ENCODE results near the gene SFT2D3. TPM values are rescaled to one million over a fixed set of nuclear protein-coding genes. Genes with fewer than 3 reads are reported as not detected.

The SFT2D3 gene, protein sequence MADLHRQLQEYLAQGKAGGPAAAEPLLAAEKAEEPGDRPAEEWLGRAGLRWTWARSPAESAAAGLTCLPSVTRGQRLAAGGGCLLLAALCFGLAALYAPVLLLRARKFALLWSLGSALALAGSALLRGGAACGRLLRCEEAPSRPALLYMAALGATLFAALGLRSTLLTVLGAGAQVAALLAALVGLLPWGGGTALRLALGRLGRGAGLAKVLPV
- total RNA-seq (2014; rRNA removed; shearing (Covaris generic)): 10.0 and 12.7 TPM in 2 replicates

DNA sequence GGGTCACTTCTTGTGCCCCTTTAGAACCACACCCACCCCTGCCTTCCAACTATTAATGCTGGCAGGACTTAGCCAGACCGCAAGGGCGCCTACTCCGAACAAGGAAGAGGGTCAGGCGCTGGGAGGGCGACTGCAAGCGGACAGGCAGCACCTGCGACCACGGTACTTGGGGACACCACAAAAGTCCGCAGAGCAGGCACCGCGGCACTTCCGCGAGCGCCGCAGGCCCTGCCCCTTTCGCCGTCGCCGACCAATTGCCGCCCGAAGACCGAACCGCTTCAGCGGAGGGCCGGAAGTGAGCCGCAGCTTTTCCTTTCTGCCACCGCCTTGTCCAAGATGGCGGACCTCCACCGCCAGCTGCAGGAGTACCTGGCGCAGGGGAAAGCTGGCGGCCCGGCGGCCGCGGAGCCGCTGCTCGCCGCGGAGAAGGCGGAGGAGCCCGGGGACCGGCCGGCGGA lies at the start of gene SFT2D3:
Gene SFT2D3, plus strand, starts transcription at position 305 of the 458 bp plus-strand sequence. Its CDS starts 32 bp downstream, at position 337.
- peak within 1 kb of the TSS; percentile 67 for H3K4me3 ChIP-seq
- DNase-seq: peak; percentile 92 to 93
- peaks cover 9% of the 10 kb centered on the region; the same call in 1 of the 2 replicates for H3K36me3 ChIP-seq

DNA sequence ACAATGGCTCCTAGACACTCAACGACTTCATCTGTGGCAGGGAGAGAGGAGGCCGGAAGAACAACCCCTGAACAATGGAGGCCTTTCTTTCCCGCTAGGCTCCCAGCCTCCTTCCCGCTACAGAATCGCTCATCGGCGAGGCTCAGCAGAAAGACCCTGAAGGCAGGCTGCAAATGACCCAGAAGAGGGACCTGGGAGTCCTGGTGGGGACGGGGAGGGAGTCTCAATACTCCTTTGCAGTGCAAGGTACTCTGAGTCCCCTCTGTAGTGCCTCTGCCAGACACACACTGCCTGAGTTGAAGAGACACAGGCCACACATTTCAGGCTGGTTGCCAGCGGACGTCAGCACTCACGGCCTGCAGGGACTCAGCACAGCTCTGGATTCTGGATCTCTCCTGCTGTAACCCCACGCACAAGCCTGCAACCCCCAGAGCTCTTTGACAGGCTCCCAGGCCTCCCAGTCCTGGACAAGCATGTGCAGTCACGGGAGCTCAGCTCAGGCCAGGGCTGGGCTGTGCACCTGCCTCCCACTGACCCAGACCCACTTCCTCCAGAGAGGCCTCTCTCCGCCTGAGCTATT lies 49.2 kb upstream of the SFT2D3 start:
- H3K9me3 ChIP-seq (replicated peaks): no peaks in the 10 kb centered on the region
- H3K4me1 ChIP-seq: peaks cover 13% of the 10 kb centered on the region
- DNase-seq: no peak
- no peaks in the 10 kb centered on the region for H3K27me3 ChIP-seq
- no peak overlapping the region for H3K27ac ChIP-seq
- no peak overlapping the region for H3K4me3 ChIP-seq
- no peaks in the 10 kb centered on the region for H3K36me3 ChIP-seq

More for the DNA sequence above, at the start of gene SFT2D3:
- Histone ChIP-seq H3K9me3 (replicated peaks) (no peaks in the 10 kb centered on the region), H3K4me1 (no peaks in the 10 kb centered on the region), H3K27me3 (no peaks in the 10 kb centered on the region), H3K27ac (peak within 1 kb of the TSS; percentile 62)

DNA sequence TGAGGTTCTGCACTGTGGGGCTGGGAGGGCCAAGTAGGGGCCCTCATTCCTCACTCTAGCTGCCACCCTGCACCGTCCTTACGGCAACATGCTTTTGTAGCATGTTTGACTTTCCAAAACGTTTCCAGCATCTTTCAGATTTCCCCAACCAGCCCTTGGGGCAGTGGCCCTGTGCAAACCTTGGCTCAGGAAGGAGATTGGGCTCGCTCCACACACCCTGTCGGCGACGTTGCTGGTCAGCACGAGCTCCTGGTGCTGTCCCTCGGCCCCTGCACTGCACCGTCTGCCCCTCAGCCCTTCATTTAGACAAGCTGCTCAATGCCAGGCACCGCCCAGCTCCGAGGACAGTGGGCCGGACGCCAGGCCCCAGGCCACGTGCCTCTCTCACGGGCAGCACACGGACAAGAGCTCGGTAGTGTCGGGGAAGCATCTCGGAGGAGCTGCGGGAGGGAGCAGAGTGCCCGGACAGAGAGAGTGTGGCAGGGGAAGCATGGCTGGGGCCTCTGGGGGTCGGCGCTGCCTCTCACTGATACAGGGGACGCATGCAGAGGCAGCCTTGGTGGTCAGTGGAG lies 48.4 kb upstream of the SFT2D3 start:
- Histone ChIP-seq H3K9me3 (replicated peaks) (no peaks in the 10 kb centered on the region), H3K4me3 (no peak overlapping the region), H3K27ac (no peak overlapping the region), H3K36me3 (no peaks in the 10 kb centered on the region), H3K27me3 (no peaks in the 10 kb centered on the region), H3K4me1 (peaks cover 13% of the 10 kb centered on the region)
- no peak for DNase-seq

DNA sequence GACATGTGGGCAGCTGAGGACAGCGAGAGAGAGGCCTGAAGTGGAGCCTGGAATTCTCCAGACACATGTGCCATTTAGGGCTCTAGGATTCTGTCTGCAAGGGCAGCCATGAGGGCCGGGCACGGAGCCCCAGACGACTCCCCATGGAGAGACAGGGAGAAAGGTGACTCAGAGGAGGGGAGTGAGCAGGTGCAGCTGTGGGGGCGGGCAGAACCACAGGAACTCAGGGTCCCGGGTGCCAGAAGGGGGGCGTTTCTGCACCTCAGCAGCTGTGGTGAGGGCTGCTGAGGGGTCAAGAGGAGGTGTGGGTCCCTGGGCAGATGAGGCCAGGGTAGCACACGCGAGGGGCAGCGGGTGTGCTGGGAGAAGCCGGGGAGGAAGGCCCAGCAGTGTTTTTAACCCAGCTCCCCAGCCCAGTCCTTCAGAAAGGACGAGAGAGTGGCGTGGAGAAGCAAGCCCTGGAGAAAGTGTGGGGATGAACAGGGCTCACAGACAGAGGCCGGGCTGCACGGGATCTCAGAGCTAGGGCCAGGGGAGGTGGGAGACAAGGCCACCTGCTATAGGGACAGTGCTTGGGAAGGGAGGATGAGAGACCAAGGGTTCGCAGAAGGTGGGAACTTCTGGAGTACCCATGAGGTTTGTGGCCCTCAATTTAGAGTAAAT lies 47.7 kb upstream of the SFT2D3 start:
- H3K27me3 ChIP-seq: no peaks in the 10 kb centered on the region
- no peak overlapping the region for H3K27ac ChIP-seq
- no peak overlapping the region for H3K4me3 ChIP-seq
- no peaks in the 10 kb centered on the region for H3K9me3 ChIP-seq (replicated peaks)
- H3K36me3 ChIP-seq: no peaks in the 10 kb centered on the region
- H3K4me1 ChIP-seq: peaks cover 13% of the 10 kb centered on the region
- peak; percentile 52 to 55 for DNase-seq

DNA sequence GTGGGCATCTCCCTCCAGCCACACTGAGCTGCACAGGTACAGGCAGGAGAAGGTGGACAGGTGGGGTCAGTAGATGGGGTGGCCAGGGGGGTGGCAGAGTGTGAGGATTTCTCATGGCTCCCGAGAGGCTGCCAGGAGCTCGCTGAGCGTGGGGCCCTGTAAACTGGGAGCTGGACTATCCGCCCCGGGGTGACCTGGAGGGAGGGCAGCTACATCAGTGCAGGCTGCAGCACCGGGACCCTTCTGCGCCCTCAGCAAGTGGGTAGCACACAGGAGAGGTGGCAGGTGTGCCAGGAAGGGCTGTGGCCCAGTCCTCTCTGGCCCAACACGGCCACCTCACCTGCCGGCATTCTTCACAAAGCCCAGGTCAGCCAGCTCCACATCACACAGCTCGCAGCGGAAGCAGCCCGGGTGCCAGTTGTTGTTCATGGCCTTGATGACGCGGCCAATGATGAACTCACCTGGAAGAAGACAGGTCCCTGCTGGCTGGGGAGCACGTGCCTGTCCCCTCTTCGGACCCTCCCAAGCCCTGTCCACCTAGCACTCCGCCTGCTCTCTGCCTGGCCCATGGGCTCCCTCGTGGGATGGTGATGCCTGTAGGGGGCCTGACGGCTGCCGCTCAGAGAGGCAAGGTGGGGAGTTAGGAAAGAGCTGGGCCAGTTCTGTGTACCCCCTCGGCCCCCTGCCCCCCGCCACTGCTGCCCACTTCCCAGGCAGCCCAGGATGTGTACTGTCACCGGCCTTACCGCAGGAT lies 47.0 kb upstream of the SFT2D3 start:
- H3K27me3 ChIP-seq: no peaks in the 10 kb centered on the region
- no peak overlapping the region for H3K27ac ChIP-seq
- peaks cover 13% of the 10 kb centered on the region for H3K4me1 ChIP-seq
- DNase-seq: no peak
- no peaks in the 10 kb centered on the region for H3K9me3 ChIP-seq (replicated peaks)
- no peaks in the 10 kb centered on the region for H3K36me3 ChIP-seq
- H3K4me3 ChIP-seq: no peak overlapping the region

DNA sequence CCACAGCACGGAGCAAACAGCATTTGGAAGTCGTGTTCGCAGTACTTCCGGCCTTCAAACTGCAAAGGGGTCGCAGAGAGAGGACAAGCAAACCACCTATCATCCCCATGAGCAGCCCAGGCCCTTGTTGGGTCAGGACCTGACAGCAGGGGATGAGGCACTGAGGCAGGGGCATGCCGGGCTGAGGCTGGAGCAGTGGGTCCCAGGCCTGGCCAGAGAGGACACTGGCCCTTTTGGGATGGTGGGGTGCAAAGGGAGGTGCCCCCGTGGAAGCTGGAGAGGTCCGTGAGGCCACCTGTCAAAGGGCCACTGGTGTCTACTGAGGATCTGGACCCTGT lies 46.5 kb upstream of the SFT2D3 start:
- no peak for DNase-seq
- Histone ChIP-seq H3K4me1 (peaks cover 13% of the 10 kb centered on the region), H3K36me3 (no peaks in the 10 kb centered on the region), H3K27me3 (no peaks in the 10 kb centered on the region), H3K27ac (no peak overlapping the region), H3K9me3 (replicated peaks) (no peaks in the 10 kb centered on the region), H3K4me3 (no peak overlapping the region)

DNA sequence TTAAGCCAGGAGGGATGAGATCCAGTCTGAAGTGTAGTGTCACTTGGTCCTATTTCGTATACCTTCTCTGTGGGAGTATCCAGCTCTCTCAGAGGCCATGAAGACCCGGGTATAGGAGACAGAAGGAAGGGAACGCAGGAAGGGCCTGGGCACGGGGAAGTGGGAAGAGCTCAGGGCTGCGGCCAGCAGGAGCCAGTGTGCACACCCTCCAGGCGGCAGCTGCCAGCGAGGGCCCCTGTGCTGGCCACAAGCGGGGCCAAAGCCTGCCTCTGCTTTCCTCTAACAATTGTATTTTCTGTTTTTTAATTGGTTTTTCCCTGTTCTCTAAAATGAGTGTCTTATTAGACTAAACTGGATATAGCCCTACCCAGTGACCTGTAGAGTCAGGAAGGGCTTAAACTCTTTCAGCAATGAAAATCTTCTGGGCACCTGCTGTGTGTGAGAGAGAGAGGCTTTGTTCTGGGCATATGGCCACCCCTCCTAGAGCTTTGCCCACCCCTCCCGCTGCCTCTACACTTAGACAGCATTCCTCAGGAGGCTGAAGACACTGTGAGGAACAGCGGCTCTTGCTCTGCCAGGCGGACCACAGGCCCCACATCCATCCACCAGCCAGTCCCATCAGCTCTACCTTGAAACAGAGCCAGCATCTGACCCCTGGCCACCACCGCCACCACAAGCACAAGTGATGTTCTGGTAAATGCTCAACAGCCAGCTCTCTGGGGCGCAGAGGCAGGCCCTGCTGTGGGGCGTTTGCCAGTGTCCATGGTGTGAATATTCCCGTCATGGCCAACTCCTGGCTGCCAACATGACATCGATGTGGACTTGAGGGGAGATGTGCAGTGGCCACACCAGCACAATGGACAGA lies 45.9 kb upstream of the SFT2D3 start:
- Histone ChIP-seq H3K4me3 (no peak overlapping the region), H3K27me3 (no peaks in the 10 kb centered on the region), H3K9me3 (replicated peaks) (no peaks in the 10 kb centered on the region), H3K36me3 (no peaks in the 10 kb centered on the region), H3K27ac (no peak overlapping the region), H3K4me1 (peaks cover 13% of the 10 kb centered on the region)
- peak in 1 of 2 experiments; percentile 49 for DNase-seq

DNA sequence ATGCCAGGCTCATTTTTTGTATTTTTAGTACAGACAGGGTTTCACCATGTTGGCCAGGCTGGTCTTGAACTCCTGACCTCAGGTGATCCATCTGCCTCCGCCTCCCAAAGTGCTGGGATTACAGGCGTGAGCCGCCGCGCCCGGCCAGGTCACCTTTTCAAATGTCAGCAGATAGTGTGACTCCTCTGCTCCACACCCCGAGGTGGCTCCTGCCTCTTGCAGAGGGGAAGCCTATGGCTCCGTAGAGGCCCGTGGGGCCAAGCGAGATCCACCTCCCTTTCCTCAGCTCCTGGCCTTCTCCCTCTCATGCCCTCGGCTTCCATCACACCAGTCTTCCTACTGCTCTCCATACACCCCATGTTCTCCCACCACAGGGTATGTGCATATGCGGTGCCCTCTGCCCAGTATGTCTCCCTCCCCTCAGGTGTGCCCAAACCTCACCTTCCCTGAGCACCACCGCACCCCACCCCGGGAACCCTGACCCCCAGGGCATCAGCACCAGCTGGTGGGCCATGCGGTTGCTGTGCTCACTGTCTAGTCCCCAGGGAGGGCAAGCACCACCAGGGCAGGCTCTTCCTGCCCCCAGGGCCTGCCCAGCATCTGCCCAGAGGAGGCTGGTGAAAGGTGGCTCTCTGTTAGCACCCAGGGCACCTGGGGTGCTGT lies 44.6 kb upstream of the SFT2D3 start:
- no peak overlapping the region for H3K4me3 ChIP-seq
- no peak overlapping the region for H3K27ac ChIP-seq
- H3K4me1 ChIP-seq: peaks cover 13% of the 10 kb centered on the region
- no peaks in the 10 kb centered on the region for H3K27me3 ChIP-seq
- DNase-seq: no peak
- no peaks in the 10 kb centered on the region for H3K9me3 ChIP-seq (replicated peaks)
- H3K36me3 ChIP-seq: no peaks in the 10 kb centered on the region

DNA sequence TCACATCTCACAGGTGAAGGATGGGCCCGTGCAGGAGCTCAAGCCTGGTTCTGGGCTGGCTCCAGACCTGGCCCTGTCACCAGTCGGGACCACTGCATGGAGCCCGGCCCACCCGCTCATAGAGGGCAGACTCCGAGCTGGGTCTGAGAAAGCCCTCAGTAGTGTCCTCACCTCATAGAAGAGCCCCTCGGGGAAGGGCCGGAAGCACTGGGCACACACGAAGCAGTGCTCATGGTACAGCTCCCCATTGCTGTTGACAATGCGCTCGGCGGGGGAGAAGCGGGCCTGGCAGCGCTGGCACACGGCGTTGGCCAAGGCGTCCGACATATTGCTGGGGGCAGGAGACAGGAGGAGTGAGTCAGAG lies 44.1 kb upstream of the SFT2D3 start:
- Histone ChIP-seq H3K9me3 (replicated peaks) (no peaks in the 10 kb centered on the region), H3K4me1 (peaks cover 13% of the 10 kb centered on the region), H3K4me3 (no peak overlapping the region), H3K27ac (no peak overlapping the region), H3K27me3 (no peaks in the 10 kb centered on the region), H3K36me3 (no peaks in the 10 kb centered on the region)
- no peak for DNase-seq

DNA sequence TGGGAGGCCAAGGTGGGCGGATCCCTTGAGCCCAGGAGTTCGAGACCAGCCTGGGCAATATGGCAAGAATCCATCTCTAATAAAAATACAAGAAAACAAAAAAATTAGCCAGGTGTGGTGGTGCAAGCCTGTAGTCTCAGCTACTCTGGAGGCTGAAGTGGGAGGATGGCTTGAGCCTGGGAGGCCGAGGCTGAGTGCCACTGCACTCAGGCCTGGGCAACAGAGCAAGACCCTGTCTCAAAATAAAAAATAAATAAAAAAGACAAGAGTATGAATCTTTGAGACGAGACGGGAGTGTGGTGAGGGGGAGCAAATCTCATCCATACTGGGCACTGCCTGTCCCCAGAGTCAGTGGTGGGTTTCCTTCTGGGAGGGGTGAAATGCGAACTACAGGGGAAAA lies 43.2 kb upstream of the SFT2D3 start:
- Histone ChIP-seq H3K27me3 (no peaks in the 10 kb centered on the region), H3K36me3 (no peaks in the 10 kb centered on the region), H3K9me3 (replicated peaks) (no peaks in the 10 kb centered on the region), H3K4me1 (peaks cover 10% of the 10 kb centered on the region), H3K27ac (no peak overlapping the region), H3K4me3 (no peak overlapping the region)
- no peak for DNase-seq

DNA sequence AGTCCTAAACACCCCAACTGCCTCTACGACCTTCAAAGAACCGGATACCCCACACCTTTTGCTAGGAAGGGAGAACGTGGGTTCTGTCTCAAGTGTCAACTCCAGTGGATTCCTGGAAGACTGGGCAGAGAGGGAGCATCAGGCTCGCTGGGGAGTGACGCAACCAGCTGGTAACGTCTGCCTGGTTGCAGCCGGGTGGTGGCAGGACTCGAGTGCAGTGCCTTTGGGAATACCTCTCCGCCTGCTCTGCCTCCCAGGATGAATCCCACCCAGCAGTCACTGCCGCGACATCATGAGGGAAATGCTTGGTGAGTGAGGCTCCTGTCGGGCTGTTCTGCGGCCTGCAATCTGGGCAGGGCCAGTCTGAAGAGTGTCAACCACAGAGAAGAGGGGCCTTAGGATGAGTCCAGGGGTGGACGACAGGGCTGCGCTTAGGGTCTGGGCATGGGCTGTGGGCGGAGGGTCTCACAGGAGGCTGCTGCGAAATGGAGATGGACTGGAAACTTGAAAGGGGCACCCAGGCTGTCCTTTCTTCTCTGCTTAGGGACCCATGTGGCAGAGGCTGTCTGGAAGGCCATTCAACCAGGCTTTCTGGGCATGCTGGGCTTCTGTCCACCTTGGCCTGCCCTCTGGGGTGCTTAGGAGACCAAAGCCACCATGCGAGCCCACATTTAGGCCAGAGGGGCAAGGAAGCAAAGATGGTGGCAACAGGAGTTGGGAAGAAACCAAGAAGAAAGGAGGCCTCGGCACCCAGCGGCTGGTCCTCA lies 42.5 kb upstream of the SFT2D3 start:
- DNase-seq: peak; percentile 45 to 46
- H3K27me3 ChIP-seq: no peaks in the 10 kb centered on the region
- H3K4me3 ChIP-seq: no peak overlapping the region
- no peaks in the 10 kb centered on the region for H3K36me3 ChIP-seq
- no peaks in the 10 kb centered on the region for H3K9me3 ChIP-seq (replicated peaks)
- H3K4me1 ChIP-seq: peaks cover 4% of the 10 kb centered on the region; the same call in 1 of the 2 replicates
- no peak overlapping the region for H3K27ac ChIP-seq

DNA sequence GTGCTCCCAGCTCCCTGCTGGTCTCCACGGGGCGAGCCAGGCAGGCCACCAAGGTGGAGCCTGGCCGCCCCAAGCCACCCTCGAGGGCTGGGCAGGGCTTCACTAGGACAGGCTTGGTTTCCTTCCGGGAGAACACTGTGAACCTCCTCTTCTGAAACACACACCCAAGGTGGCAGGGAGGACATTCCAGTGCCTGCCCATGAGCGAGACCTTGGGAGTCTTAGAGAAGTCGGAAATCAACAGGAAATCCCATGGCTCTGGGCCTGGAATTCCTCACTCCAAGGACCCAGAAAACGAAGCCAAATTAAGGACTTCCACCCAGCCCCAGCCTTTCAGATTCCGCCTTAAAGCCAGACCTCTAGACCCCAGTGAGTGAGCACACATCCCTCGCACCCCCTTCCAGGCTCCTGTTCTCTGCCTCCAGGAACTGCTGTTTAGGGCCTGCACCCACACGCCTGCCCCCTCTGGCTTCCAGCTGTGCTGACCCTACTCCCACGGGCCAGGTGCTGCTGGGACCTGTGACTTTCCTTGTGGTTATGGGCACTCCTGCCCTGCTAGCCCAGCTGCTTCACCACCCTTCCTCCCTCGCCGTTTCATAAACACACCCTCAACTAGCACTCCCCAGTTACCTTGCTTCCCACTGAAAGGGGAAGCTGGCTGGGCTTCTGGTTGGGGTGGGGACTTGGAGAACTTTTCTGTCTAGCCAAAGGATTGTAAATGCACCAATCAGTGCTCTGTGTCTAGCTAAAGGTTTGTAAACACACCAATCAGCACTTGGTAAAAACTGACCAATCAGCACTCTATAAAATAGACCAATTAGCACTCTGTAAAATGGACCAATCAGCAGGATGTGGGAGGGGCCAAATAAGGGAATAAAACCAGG lies 41.6 kb upstream of the SFT2D3 start:
- H3K36me3 ChIP-seq: no peaks in the 10 kb centered on the region
- no peak for DNase-seq
- H3K27ac ChIP-seq: no peak overlapping the region
- H3K4me1 ChIP-seq: 0 out of 2 replicates have a peak, but pooled peaks cover 4% of the 10 kb centered on the region
- H3K4me3 ChIP-seq: no peak overlapping the region
- no peaks in the 10 kb centered on the region for H3K9me3 ChIP-seq (replicated peaks)
- no peaks in the 10 kb centered on the region for H3K27me3 ChIP-seq

All from SJCRH30 (cell line).